Kidney capillary endothelial cell (primary cell): Measurements from ENCODE around the gene TPST1.
"Not testable (repeated sequence)": the region's sequence is repeated elsewhere in the genome, so short reads cannot be mapped to it uniquely, and the experiment has no call there.

Experiments
- DNase-seq: peaks from one replicate; pipeline ENCODE4 v3.0.0-alpha.2; 2018; ENCODE audit warnings: low spot score

TPST1 gene

GRCh38 chr7:66188645-66189044 is 16.5 kb upstream of the TPST1 start:
- DNase-seq = no peak

DNA sequence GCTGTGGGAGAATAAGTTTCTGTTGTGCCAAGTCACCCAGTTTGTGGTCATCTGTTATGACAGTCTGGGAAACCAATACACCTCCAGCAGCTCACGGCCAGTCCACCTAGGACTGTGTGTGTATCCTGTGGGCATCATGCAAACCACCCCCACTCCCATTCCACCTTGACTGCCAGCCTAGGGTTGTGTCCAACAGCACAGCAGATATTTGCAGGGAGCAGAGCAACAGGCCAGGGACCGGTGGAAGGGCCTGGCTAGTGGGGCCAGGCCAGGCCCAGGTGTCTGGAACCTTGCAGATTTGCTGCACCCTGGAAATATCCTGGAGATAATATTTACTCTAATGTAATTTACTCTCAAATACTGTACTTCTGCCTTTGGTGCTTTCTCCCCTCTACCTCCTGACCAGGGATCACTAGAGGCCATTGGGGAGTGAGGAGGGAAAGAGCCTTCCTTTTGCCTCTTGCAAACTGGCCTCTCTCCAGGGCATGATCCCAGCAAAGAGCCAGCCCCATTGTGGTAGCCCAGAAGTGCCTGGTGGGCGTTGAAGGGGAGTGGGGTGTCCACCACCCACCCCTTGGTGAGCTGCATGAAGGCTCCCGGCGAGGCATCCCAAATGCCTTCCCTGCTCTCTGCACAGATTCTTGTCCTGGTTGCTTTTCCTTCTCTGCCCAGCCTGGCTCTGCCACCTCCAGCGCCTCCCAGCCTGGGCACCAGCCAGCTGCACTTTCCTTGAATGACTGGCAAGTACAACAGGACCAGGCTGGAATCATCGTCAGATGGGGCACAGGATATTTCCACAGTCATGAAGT is 15.2 kb upstream of the TPST1 start:
- DNase-seq = no peak

- no peak for DNase-seq
Measured at GRCh38 chr7:66190504-66190857, 14.7 kb upstream of the TPST1 start.

DNA sequence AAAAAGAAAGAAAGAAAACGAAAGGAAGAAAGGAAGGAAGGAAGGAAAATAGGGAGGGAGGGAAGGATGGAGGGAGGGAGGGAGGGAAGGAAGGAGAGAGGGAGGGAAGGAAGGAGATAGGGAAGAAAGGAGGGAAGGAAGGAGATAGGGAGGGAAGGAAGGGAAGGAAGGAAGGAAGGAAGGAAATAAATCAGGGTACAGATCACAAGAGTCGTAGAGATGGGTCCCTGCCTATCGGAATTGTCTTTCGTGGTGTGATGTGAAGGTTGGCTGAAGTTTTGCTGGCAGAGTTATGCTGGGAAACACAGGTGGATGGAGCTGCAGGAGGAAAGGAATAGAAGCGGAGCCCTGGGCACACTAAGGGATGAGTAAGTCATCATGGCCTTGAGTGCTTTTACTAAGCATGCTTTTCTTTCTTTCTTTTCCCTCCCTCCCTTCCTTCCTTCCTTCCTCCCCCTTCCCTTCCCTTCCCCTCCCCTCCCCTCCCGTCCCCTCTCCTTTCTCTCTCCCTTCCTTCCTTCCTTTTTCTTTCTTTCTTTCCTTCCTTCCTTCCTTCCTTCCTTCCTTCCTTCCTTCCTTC is 11.9 kb upstream of the TPST1 start:
- DNase-seq = no peak

DNA sequence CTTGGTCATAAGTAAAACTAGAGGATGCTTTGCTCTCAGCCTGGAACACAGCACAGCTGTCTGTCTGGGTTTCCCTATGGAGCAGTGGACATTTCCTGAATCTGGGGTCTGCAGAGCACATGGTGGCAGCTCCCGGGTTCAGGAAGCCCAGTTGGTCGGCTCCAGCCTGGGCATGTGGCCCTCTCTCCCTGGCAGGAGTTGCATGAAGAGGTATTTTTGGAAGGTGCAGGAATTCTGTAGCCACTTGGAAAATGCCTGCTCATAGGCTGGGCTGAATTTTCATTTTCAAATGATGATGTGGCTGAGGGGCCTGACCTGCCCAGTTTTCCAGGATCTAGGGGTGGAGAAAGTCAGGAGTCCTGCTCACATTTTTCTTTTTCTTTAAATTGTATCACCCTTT is 6.7 kb upstream of the TPST1 start:
- no peak for DNase-seq

- no peak for DNase-seq
Measured at GRCh38 chr7:66198956-66199355, 6.2 kb upstream of the TPST1 start.

DNA sequence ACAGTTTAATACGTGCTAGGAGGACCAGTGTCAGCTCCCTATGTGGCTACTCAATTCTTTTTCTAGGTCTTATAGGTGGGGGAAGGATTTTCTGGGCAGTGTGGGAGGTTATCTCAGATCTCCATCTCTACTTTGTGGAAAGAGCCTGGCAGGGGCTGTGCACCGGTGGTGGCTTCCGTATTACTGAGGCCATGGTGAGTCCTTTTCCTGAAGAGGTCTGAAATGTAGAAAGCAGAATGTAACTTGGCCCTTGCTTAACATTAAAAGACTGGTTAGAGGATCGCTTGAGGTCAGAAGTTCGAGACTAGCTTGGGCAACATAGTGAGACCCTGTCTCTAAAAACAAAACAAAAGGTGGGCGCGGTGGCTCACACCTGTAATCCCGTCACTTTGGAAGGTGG is 2.7 kb upstream of the TPST1 start:
- DNase-seq = no peak

- DNase-seq = no peak
Measured at GRCh38 chr7:66205741-66206090, 582 bp downstream of the TPST1 start.

DNA sequence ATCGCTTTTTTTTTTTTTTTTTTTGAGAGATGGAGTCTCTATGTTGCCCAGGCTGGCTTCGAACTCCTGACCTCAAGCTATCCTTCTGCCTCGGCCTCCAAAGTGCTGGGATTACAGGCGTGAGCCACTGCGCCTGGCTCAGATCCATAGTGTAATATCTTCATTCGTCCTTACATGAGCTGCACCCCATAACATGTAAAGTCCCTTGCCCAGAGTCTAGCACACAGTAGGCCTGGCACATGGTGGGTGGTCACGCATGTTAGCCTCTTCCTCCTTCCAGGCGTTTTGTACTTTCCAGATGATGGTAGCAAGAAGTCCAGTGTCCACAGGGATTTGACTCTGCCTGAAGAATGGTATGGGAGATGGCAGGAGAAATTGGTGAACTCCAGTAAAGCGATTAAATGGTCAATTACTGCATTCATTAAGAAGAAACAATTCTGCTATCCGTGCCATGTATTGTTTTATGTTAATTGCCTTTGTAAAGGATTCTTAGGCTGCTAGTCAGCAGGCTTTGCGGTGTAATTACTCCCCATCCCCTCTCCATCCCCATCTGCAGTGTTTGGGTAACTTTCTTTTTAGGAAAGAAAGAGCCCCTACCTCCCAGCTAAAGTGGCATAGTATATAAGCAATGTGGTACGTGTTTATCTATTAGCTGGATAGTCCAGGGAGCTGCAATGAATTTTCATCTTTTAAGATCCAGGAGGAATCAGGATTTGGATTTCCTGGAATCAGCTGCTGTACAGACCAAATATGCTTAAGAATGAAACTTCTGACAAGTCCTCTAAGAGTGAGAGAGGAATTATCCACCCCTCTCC is 1.2 kb downstream of the TPST1 start:
- no peak for DNase-seq

DNA sequence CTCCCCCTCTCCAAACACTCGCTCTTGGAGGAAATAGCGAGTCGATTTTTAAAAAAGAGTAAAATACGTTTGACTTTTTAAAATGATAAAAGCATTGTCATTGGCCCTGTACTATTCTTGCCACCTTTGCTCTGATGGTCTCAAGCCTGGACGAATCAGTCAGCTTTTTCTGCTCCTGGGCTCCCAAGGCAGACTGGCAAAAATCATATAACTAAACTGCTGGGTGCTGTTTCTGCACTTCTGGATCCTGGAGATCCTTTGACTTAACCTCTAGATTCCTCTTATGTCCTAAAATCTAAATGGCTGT is 1.8 kb downstream of the TPST1 start:
- no peak for DNase-seq

DNA sequence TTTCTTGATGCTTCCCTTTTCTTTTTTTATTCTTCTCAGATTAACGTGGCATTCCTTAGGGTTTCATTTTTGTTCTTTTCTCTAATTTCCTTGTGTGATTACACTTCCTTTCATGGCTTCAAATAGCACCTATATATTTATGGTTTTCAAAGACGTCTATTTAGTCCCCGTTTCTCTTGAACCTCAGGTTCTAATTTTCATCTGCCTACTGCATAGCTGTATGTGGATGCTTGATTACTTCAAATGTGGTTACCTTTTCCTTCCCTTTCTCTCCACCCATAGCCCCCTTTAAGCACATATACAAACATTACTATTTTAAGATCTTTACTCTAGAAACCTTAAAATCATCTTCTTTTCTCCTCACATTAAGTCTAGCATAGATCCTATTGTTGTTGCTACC is 2.4 kb downstream of the TPST1 start:
- DNase-seq = no peak

- DNase-seq = no peak
Measured at GRCh38 chr7:66211429-66211828, 6.3 kb downstream of the TPST1 start.

- DNase-seq = no peak
Measured at GRCh38 chr7:66213637-66214036, 8.5 kb downstream of the TPST1 start.

GRCh38 chr7:66216687-66217086 is 11.6 kb downstream of the TPST1 start:
- DNase-seq = no peak

DNA sequence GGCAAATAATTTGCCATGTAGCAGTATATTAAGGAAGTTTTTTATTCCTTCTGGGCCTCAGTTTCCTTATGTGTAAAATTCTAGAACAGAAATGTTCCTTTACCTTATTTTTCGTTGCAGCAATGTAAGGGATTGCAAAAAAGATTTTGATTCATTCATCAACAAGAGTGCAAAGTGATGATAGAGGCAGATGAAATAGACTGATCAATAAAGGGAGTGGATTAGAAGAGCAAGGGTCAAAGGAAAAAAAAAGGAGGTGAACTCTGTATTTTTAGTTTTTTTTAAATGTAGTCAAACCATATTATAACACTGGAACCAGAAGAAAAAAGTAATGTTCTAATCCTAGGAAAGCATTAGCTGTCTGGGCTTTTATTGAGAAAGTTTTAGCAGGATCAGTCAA is 14.7 kb downstream of the TPST1 start:
- no peak for DNase-seq

- no peak for DNase-seq
Measured at GRCh38 chr7:66221442-66221841, 16.3 kb downstream of the TPST1 start.

GRCh38 chr7:66227808-66228207 is 22.7 kb downstream of the TPST1 start:
- no peak for DNase-seq

- DNase-seq = not testable (repeated sequence)
Measured at GRCh38 chr7:66231326-66232216, 26.4 kb downstream of the TPST1 start.

DNA sequence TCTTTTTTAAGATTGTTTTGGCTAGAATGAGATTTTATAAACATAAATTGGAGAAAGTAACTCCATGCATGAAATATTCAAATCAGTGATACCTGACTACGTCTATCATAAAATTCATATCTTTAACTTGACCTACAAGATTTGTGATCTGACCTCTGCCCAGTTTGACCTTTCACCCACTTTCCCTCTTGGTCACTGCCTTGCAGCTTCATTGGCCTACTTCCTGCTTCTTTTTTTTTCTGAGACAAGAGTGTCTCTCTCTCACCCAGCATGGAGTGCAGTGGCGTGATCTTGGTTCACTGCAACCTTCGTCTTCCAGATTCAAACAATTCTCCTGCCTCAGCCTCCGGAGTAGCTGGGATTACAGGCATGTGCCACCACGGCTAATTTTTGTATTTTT is 28.5 kb downstream of the TPST1 start:
- no peak for DNase-seq

- no peak for DNase-seq
Measured at GRCh38 chr7:66236713-66237303, 31.7 kb downstream of the TPST1 start.

DNA sequence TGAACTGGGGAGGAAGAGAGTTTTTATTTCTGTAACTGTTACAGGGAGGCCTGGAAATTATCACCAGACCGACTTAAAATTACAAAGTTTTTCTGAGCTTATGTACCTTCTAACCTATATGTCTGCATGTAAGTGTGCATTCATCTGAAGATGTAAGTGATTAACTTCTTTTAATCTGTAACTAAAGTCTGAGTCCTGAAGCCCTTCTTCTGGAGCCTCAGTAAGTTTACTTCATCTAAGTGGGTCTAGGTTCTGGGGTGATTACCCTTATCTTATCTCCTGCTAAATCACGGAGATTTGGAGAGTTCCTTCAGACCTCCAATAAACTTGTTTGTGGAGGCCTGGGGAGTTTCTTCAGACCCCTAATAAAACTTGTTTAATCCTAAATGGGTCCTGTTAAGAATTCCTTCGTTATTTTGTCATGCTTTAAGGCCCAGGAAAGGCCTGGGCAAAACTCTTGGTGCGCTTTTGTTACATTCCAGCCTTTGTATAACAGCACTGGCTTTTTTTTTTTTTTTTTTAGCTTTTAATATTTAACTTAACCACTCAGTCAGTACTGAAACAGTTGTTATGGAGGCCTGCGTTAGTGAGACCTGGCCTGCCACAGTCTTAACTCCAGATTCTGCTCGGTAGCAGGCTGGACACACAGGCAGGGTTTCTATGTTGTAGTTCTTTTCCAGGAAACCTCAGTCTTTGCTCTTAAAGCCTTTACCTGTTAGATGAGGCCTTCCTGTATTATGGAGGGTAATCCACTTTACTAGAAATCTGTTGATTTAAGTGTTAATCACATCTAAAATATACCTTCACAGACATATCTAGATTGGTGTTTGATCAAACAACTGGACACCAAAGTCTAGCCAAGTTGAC is 33.0 kb downstream of the TPST1 start:
- no peak for DNase-seq
